ENCODE results near the gene PPP4R2. TPM values are rescaled to one million over a fixed set of nuclear protein-coding genes. Genes with fewer than 3 reads are reported as not detected.

The PPP4R2 gene
- total and polyA plus RNA-seq, 2 donors (not counting 3 experiments of a cell fraction or from before 2014, with no cell fraction given), result 6.5 to 74.4 TPM

DNA sequence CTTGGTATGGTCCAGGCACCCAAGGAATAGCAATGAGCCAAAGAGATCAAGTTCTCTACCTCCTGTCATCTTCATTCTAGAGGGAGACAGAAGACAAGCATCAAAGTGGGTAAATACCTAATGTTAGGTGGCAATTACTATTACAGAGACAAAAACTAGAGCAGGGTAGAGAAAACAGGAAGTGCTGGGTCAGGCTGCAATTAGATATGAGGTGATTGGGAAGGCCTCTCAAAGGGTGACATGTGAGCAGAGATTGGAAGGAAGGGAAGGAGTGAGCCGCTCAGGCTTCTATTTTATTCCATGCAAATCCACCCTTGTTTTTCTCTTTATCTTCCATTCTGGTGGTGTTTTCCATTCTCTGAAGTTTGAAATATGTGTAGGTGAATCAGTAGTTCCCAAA is 102.3 kb downstream of the PPP4R2 start:
- no peaks in the 10 kb centered on the region for H3K79me2 ChIP-seq (ENCODE audit: control insufficient read depth, insufficient read depth, low read length)
- H3K9me3 ChIP-seq (replicated peaks; ENCODE audit: control insufficient read depth, insufficient read depth, low read length), result no peaks in the 10 kb centered on the region
- FAIRE-seq, result no peak
- no peaks in the 10 kb centered on the region for H3K36me3 ChIP-seq (ENCODE audit: control insufficient read depth in 2 of 2, extremely low read depth in 1 of 2, insufficient read depth in 2 of 2, low read length in 2 of 2)
- H3K27me3 ChIP-seq (ENCODE audit: control insufficient read depth in 2 of 2, insufficient read depth in 2 of 2, low read length in 2 of 2), result no peaks in the 10 kb centered on the region
- H3K9ac ChIP-seq (replicated peaks; ENCODE audit: extremely low read depth, insufficient read depth, low read length), result no peak overlapping the region
- intact Hi-C loops (cut with micrococcal nuclease) (no loop called here), dilution Hi-C loops (cut with MboI; ENCODE audit: extremely low pct_ligation_motif_present, low sequenced_read_pairs) (no loop called here)
- DNase-seq (ENCODE audit: low read depth, low spot score), result no peak
- no peak overlapping the region for H2AFZ ChIP-seq (ENCODE audit: low read depth, low read length)
- H3K4me2 ChIP-seq (ENCODE audit: insufficient read depth, low read length), result no peak overlapping the region
- no peak overlapping the region for H3K4me3 ChIP-seq (replicated peaks in 1 of 3; ENCODE audit: insufficient read depth in 1 of 3, low read depth in 1 of 3, low read length in 3 of 3)
- TF ChIP-seq MYC (IDR thresholded peaks at IDR 0.05; ENCODE audit: low read depth, low read length) (no peak), FOS (IDR thresholded peaks at IDR 0.05; ENCODE audit: borderline replicate concordance, insufficient read depth, low read length) (no peak)
- no peak overlapping the region for H3K27ac ChIP-seq (ENCODE audit: insufficient read depth, low read depth, low read length)
- CTCF ChIA-PET, result no interaction called here
- H3K9me1 ChIP-seq (replicated peaks; ENCODE audit: control insufficient read depth, extremely low read depth, insufficient read depth, low read length), result no peaks in the 10 kb centered on the region
- H4K20me1 ChIP-seq (replicated peaks; ENCODE audit: control insufficient read depth, extremely low read depth, insufficient read depth, low read length), result no peaks in the 10 kb centered on the region
- POLR2A ChIA-PET, result no interaction called here
- BruUV-seq (replicated peaks), result no TSS peak
- peaks cover 5% of the 10 kb centered on the region for H3K4me1 ChIP-seq (ENCODE audit: control insufficient read depth, extremely low read depth, insufficient read depth, low read length)

DNA sequence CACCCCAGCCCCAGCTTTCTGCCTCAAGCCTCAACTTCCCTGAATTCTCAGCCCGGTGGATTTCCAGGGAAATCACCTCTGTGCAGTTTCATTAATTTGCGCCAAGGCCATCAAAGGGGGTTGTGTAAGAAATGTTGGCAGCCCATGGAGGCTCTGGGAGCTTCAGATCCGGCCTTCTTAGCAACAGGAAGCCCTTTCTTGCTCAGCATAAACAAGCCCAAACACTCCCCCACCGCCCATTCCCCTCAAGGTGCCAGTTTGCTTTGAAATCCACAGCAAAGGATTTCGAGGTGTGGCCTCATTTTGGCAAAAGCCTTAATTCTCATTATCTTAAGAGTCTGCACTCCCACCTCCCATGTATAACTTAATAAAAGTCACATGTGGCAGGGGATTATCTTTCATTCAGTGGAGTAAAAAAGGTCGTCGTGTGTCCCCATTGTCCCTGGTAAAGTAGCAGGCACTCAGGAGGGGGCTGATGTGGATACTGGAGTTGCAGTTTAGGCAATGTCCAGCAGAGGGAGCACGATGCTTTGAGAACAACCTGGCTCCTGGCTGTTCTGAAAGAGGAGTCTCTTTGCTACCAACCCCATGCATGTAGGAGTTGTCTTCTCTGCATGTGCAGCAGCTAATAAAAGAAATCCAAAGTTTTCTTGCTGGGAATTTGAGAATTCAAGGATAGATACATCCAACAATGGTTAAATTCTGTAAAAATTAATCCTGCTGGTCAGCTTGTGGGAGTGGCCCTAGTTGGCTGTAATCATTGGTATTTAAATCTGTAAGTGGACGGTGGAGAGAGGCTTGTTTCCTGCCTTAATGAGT is 104.3 kb downstream of the PPP4R2 start:
- Histone ChIP-seq H4K20me1 (replicated peaks; ENCODE audit: control insufficient read depth, extremely low read depth, insufficient read depth, low read length) (no peaks in the 10 kb centered on the region), H3K36me3 (ENCODE audit: control insufficient read depth in 2 of 2, extremely low read depth in 1 of 2, insufficient read depth in 2 of 2, low read length in 2 of 2) (no peaks in the 10 kb centered on the region), H2AFZ (ENCODE audit: low read depth, low read length) (no peak overlapping the region), H3K27ac (ENCODE audit: insufficient read depth, low read depth, low read length) (no peak overlapping the region), H3K4me3 (replicated peaks in 1 of 3; ENCODE audit: insufficient read depth in 1 of 3, low read depth in 1 of 3, low read length in 3 of 3) (no peak overlapping the region), H3K9me1 (replicated peaks; ENCODE audit: control insufficient read depth, extremely low read depth, insufficient read depth, low read length) (no peaks in the 10 kb centered on the region), H3K79me2 (ENCODE audit: control insufficient read depth, insufficient read depth, low read length) (no peaks in the 10 kb centered on the region), H3K4me2 (ENCODE audit: insufficient read depth, low read length) (no peak overlapping the region), H3K9me3 (replicated peaks; ENCODE audit: control insufficient read depth, insufficient read depth, low read length) (no peaks in the 10 kb centered on the region), H3K4me1 (ENCODE audit: control insufficient read depth, extremely low read depth, insufficient read depth, low read length) (no peaks in the 10 kb centered on the region), H3K9ac (replicated peaks; ENCODE audit: extremely low read depth, insufficient read depth, low read length) (no peak overlapping the region), H3K27me3 (ENCODE audit: control insufficient read depth in 2 of 2, insufficient read depth in 2 of 2, low read length in 2 of 2) (no peaks in the 10 kb centered on the region)
- TF ChIP-seq FOS (IDR thresholded peaks at IDR 0.05; ENCODE audit: borderline replicate concordance, insufficient read depth, low read length), result no peak
- no peak for TF ChIP-seq GATA2 (IDR thresholded peaks at IDR 0.05; ENCODE audit: insufficient read depth, insufficient read length, low read depth, low read length)
- TF ChIP-seq, protein P1, sequence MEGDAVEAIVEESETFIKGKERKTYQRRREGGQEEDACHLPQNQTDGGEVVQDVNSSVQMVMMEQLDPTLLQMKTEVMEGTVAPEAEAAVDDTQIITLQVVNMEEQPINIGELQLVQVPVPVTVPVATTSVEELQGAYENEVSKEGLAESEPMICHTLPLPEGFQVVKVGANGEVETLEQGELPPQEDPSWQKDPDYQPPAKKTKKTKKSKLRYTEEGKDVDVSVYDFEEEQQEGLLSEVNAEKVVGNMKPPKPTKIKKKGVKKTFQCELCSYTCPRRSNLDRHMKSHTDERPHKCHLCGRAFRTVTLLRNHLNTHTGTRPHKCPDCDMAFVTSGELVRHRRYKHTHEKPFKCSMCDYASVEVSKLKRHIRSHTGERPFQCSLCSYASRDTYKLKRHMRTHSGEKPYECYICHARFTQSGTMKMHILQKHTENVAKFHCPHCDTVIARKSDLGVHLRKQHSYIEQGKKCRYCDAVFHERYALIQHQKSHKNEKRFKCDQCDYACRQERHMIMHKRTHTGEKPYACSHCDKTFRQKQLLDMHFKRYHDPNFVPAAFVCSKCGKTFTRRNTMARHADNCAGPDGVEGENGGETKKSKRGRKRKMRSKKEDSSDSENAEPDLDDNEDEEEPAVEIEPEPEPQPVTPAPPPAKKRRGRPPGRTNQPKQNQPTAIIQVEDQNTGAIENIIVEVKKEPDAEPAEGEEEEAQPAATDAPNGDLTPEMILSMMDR (IDR thresholded peaks at IDR 0.05; ENCODE audit: extremely low read depth in 1 of 2, insufficient read depth in 1 of 2, low read depth in 1 of 2, low read length in 2 of 2), result peak; percentile 79 to 86
- FAIRE-seq (peak; percentile 89), DNase-seq (ENCODE audit: low read depth, low spot score) (peak; percentile 70)
- ChIA-PET CTCF (interaction anchor here (0.9 to 5.4 kb wide), 3 partner anchors 9 to 400 kb away, joined by 3 to 43 read pairs (median 5); no protein-coding TSS in a partner anchor), POLR2A (no interaction called here)
- dilution Hi-C loops (cut with MboI; ENCODE audit: extremely low pct_ligation_motif_present, low sequenced_read_pairs) (no loop called here), intact Hi-C loops (cut with micrococcal nuclease) (loop anchor here (1.0 kb wide), 2 partner anchors 331 to 401 kb away; no protein-coding TSS in a partner anchor)
- BruUV-seq (replicated peaks), result no TSS peak

Data from endothelial cell of umbilical vein (primary cell).